GM19351 (cell line): ENCODE results near the gene SNED1.

Experiments used
- ATAC-seq: cut with Tn5 transposase; IDR thresholded peaks from one replicate; pipeline ENCODE4 v1.9.1; 2021; ENCODE audit warnings: mild to moderate bottlenecking, moderate library complexity; ENCODE audit not compliant: unreplicated experiment

SNED1 gene

GRCh38 chr2:241066171-241066892 lies 67.9 kb downstream of the SNED1 start:
- no peak for ATAC-seq

- ATAC-seq, result no peak
Observed at GRCh38 chr2:241066893-241067341, 68.5 kb downstream of the SNED1 start.

- no peak for ATAC-seq
Observed at GRCh38 chr2:241067501-241068135, 69.2 kb downstream of the SNED1 start.

GRCh38 chr2:241068136-241068941 lies 69.9 kb downstream of the SNED1 start:
- ATAC-seq, result no peak

- no peak for ATAC-seq
Observed at GRCh38 chr2:241068942-241069810, 70.8 kb downstream of the SNED1 start.

GRCh38 chr2:241069821-241070281 lies 71.4 kb downstream of the SNED1 start:
- no peak for ATAC-seq

- ATAC-seq, result no peak
Observed at GRCh38 chr2:241070361-241070760, 71.9 kb downstream of the SNED1 start.

- ATAC-seq, result no peak
Observed at GRCh38 chr2:241070811-241071676, 72.6 kb downstream of the SNED1 start.

GRCh38 chr2:241071677-241072111 lies 73.3 kb downstream of the SNED1 start:
- no peak for ATAC-seq

- ATAC-seq, result no peak
Observed at GRCh38 chr2:241072151-241072550, 73.7 kb downstream of the SNED1 start.

GRCh38 chr2:241072553-241073165 lies 74.2 kb downstream of the SNED1 start:
- ATAC-seq, result no peak

GRCh38 chr2:241073166-241074064 lies 75.0 kb downstream of the SNED1 start:
- no peak for ATAC-seq

- ATAC-seq, result no peak
Observed at GRCh38 chr2:241074065-241074818, 75.8 kb downstream of the SNED1 start.

GRCh38 chr2:241074901-241075540 lies 76.6 kb downstream of the SNED1 start:
- ATAC-seq, result no peak

- ATAC-seq, result no peak
Observed at GRCh38 chr2:241080405-241081189, 82.2 kb downstream of the SNED1 start.

- no peak for ATAC-seq
Observed at GRCh38 chr2:241081190-241081642, 82.8 kb downstream of the SNED1 start.
